ENCODE results near the gene POGLUT3.
A peak's percentile ranks its signal among the peaks of the same experiment; 100 is the strongest.

DNA sequence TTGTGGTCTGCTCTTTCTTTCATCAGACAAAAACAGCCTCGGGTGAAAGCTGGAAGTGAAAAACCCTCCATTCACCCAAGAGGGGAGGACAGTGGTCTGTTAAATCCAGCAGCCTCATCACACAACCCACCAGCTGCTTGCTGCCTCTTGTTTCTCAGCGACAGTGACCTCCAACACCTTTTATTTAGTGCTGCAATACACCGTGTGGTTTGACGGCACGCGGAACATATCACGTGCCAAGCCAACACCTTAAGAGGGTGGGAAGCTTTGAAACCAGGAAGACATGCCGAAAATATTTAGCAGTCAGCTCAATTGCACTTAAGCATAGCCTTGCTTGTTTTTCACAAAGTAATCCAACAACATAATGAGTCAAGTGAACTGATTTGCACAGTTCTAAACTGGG, 39.8 kb upstream of the POGLUT3 start:
- peak; percentile 19 for TF ChIP-seq POLR2A (IDR thresholded peaks at IDR 0.05)
- TF ChIP-seq, protein P1, sequence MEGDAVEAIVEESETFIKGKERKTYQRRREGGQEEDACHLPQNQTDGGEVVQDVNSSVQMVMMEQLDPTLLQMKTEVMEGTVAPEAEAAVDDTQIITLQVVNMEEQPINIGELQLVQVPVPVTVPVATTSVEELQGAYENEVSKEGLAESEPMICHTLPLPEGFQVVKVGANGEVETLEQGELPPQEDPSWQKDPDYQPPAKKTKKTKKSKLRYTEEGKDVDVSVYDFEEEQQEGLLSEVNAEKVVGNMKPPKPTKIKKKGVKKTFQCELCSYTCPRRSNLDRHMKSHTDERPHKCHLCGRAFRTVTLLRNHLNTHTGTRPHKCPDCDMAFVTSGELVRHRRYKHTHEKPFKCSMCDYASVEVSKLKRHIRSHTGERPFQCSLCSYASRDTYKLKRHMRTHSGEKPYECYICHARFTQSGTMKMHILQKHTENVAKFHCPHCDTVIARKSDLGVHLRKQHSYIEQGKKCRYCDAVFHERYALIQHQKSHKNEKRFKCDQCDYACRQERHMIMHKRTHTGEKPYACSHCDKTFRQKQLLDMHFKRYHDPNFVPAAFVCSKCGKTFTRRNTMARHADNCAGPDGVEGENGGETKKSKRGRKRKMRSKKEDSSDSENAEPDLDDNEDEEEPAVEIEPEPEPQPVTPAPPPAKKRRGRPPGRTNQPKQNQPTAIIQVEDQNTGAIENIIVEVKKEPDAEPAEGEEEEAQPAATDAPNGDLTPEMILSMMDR (IDR thresholded peaks at IDR 0.05), result no peak
- TF ChIP-seq POLR2AphosphoS5 (IDR thresholded peaks at IDR 0.05), result peak in 2 of 3 donors; percentile 12 to 54
- TF ChIP-seq EP300 (IDR thresholded peaks at IDR 0.05; ENCODE audit: low read depth), result no peak
